Endodermal cell (in vitro differentiated cells): Measurements from ENCODE around the gene CALCR. TPM values are rescaled to one million over a fixed set of nuclear protein-coding genes. Genes with fewer than 3 reads are reported as not detected.

Experiments
- DNase-seq: peaks from one replicate; pipeline ENCODE4 v3.0.0-alpha.2; 2017
- H3K27ac ChIP-seq: 2 replicates; pipeline ENCODE4 v1.5.1; 2013; ENCODE audit warnings: mild to moderate bottlenecking, low read depth, low read length, moderate library complexity
- H3K27me3 ChIP-seq: 2 replicates; pipeline ENCODE4 v1.6.1; 2013; ENCODE audit warnings: mild to moderate bottlenecking, low read length, moderate library complexity; ENCODE audit not compliant: insufficient read depth, control insufficient read depth, poor library complexity, severe bottlenecking
- H3K36me3 ChIP-seq: 2 replicates; pipeline ENCODE4 v1.7.0; 2013; ENCODE audit warnings: mild to moderate bottlenecking, low read length, moderate library complexity; ENCODE audit not compliant: control insufficient read depth, insufficient read depth
- H3K4me1 ChIP-seq: one replicate; pipeline ENCODE4 v1.7.0; 2013; ENCODE audit warnings: low read length; ENCODE audit not compliant: control insufficient read depth, insufficient read depth
- H3K4me3 ChIP-seq: 2 replicates; pipeline ENCODE4 v1.5.1; 2013; ENCODE audit warnings: mild to moderate bottlenecking, low read length, moderate library complexity
- H3K9ac ChIP-seq: 2 replicates; pipeline ENCODE4 v1.6.1; 2013; ENCODE audit warnings: mild to moderate bottlenecking, low read length, moderate library complexity; ENCODE audit not compliant: poor library complexity, severe bottlenecking; ENCODE audit errors: extremely low read depth
- H3K9me3 ChIP-seq: 2 replicates; pipeline ENCODE4 v1.6.1; 2013; ENCODE audit warnings: mild to moderate bottlenecking, low read length, moderate library complexity; ENCODE audit not compliant: control insufficient read depth
- H3K27ac Mint-ChIP-seq: 2 replicates; pipeline ENCODE4 v1.8.0; 2020; ENCODE audit warnings: mixed read lengths
- H3K27me3 Mint-ChIP-seq: 2 replicates; pipeline ENCODE4 v1.8.0; 2021; ENCODE audit warnings: mild to moderate bottlenecking, mixed read lengths; ENCODE audit not compliant: insufficient read depth
- H3K36me3 Mint-ChIP-seq: 2 replicates; pipeline ENCODE4 v1.8.0; 2020; ENCODE audit warnings: low read depth, mixed read lengths
- H3K4me1 Mint-ChIP-seq: 2 replicates; pipeline ENCODE4 v1.8.0; 2020; ENCODE audit warnings: mixed read lengths
- H3K4me3 Mint-ChIP-seq: 2 replicates; pipeline ENCODE4 v1.8.0; 2020; ENCODE audit warnings: mild to moderate bottlenecking, moderate library complexity, mixed read lengths
- H3K9me3 Mint-ChIP-seq: 2 replicates; pipeline ENCODE4 v1.8.0; 2020; ENCODE audit warnings: mild to moderate bottlenecking, mixed read lengths
- CTCF ChIP-seq: fragments of 200-600 bp; sonication (generic); conservative IDR thresholded peaks from 2 replicates; pipeline ENCODE4 v1.5.0; 2021; ENCODE audit warnings: antibody characterized with exemption, mild to moderate bottlenecking
- WGBS, 2 experiments: methylation state at CpG; one replicate each; pipeline versions ENCODE4 v1.1.5 to v1.1.7; 2013; ENCODE audit warnings: missing lambda C conversion rate in 2 of 2, mixed read lengths in 1 of 2; ENCODE audit not compliant: insufficient coverage in 1 of 2, insufficient read length in 1 of 2; 5-methylcytosine and 5-hydroxymethylcytosine counted together
- long read RNA-seq, 4 experiments: library from polyadenylated mRNA in 2 of 4; library from RNA in 1 of 4; library from capped mRNA in 1 of 4; stranded (forward) in 3 of 4; unstranded in 1 of 4; transcript quantifications; one replicate each; pipeline ENCODE4 v2.0.0, GENCODE V29; 2020 to 2021; ENCODE audit warnings: inconsistent platforms in 1 of 4
- polyA plus RNA-seq, 2 experiments: library from polyadenylated mRNA; stranded (reverse); fragments of 50-300 nt; gene quantifications; one replicate each; pipeline ENCODE4 v1.2.3, GENCODE V29; 2013
- total RNA-seq, 2 donors: library from RNA; stranded (reverse); fragmentation: NEBNext Ultra II Directional in 1 of 2; extraction: Animal tissue kit (Norgen Biotek cat#: 25700) in 1 of 2; gene quantifications; 2 replicates in 1 of 2; 3 replicates in 1 of 2; pipeline ENCODE4 v1.2.1, GENCODE V29; 2021

The CALCR gene
- 10 to 100 TPM; 16.8 to 17.1 TPM for total RNA-seq
- 1.8 TPM for polyA plus RNA-seq (2013, experiment 1 of 2)
- 2.6 TPM for polyA plus RNA-seq (2013, experiment 2 of 2)
- long read RNA-seq, experiment 1, partial matches to known transcripts = 2 of 22 reads
- long read RNA-seq, experiment 1, other reads (novel, unspliced or antisense) = 19 of 22 reads
- long read RNA-seq, experiment 2, partial matches to known transcripts = 7 of 68 reads
- long read RNA-seq, experiment 2, other reads (novel, unspliced or antisense) = 61 of 68 reads
- long read RNA-seq, experiment 3, partial matches to known transcripts = 8 of 79 reads
- long read RNA-seq, experiment 3, other reads (novel, unspliced or antisense) = 70 of 79 reads
- long read RNA-seq, experiment 4, partial matches to known transcripts = 0 of 7 reads
- long read RNA-seq, experiment 4, other reads (novel, unspliced or antisense) = 7 of 7 reads

GRCh38 chr7:93574646-93575554, at the start of gene CALCR:
Gene CALCR, minus strand, starts transcription at chr7:93574724. Its CDS starts 87,743 bp downstream, at chr7:93486981.
- H3K4me1 ChIP-seq = no peaks in the 10 kb centered on the region
- peaks cover 54% of the 10 kb centered on the region for H3K27me3 Mint-ChIP-seq
- TF ChIP-seq CTCF = no peak
- H3K27ac ChIP-seq = no peak within 1 kb of the TSS
- H3K27ac Mint-ChIP-seq = no peak within 1 kb of the TSS
- peaks cover 50% of the 10 kb centered on the region for H3K27me3 ChIP-seq
- peaks cover 4% of the 10 kb centered on the region for H3K36me3 ChIP-seq
- WGBS, 2 experiments = 2% methylated on average over 10 to 46 of the region's 46 CpGs
- peak; percentile 86 for DNase-seq
- peak within 1 kb of the TSS; percentile 86 for H3K4me3 ChIP-seq
- peaks cover 24% of the 10 kb centered on the region for H3K4me1 Mint-ChIP-seq
- no peaks in the 10 kb centered on the region for H3K9me3 ChIP-seq
- no peaks in the 10 kb centered on the region for H3K9me3 Mint-ChIP-seq
- H3K9ac ChIP-seq = peak within 1 kb of the TSS; percentile 26
- H3K36me3 Mint-ChIP-seq = no peaks in the 10 kb centered on the region
- H3K4me3 Mint-ChIP-seq = peak within 1 kb of the TSS; percentile 71

- no peak overlapping the region for H3K9ac ChIP-seq
- peaks cover 34% of the 10 kb centered on the region for H3K4me1 Mint-ChIP-seq
- H3K27ac ChIP-seq = no peak overlapping the region
- H3K36me3 Mint-ChIP-seq = peaks cover 9% of the 10 kb centered on the region
- H3K4me3 Mint-ChIP-seq = no peak overlapping the region
- H3K36me3 ChIP-seq = peaks cover 7% of the 10 kb centered on the region
- H3K4me1 ChIP-seq = peaks cover 7% of the 10 kb centered on the region
- H3K27me3 Mint-ChIP-seq = no peaks in the 10 kb centered on the region
- 89 to 92% methylated on average over 1 of the region's 1 CpG for WGBS, 2 experiments
- H3K4me3 ChIP-seq = no peak overlapping the region
- no peak for DNase-seq
- TF ChIP-seq CTCF = no peak
- no peaks in the 10 kb centered on the region for H3K9me3 Mint-ChIP-seq
- H3K27ac Mint-ChIP-seq = no peak overlapping the region
- no peaks in the 10 kb centered on the region for H3K27me3 ChIP-seq
- H3K9me3 ChIP-seq = peaks cover 16% of the 10 kb centered on the region
Measured at GRCh38 chr7:93623816-93624215, 49.3 kb upstream of the CALCR start.
